Endothelial cell of umbilical vein (primary cell): ENCODE measurements around the gene CTNS. TPM values are rescaled to one million over a fixed set of nuclear protein-coding genes. Genes with fewer than 3 reads are reported as not detected.

ENCODE experiments used
- BruUV-seq: library from RNA; stranded (reverse); fragments of 400-500 nt; replicated peaks from 2 replicates; lab custom pipeline; 2021; lab: Mats Ljungman, UMichigan
- CTCF ChIA-PET: fragments of 300-600, 350-600 bp; sonication (Branson Sonifier 250); formaldehyde crosslinking; loops from one replicate; lab custom pipeline; 2021; ENCODE audit warnings: antibody characterized with exemption, inconsistent platforms; lab: Charles Lee
- POLR2A ChIA-PET: fragments of 300-600, 350-600 bp; sonication (Branson Sonifier 250); formaldehyde crosslinking; loops from one replicate; lab custom pipeline; 2021; ENCODE audit warnings: antibody characterized with exemption, inconsistent platforms; lab: Charles Lee
- DNase-seq: peaks from one replicate; pipeline ENCODE4 v3.0.0-alpha.2; 2011; ENCODE audit warnings: low read depth, low spot score
- FAIRE-seq: peaks from 2 replicates; lab custom pipeline; 2011; peaks lifted over from hg19 to GRCh38; lab: Jason Lieb, UNC
- H2AFZ ChIP-seq: 2 replicates; pipeline ENCODE4 v1.6.0; 2012; ENCODE audit warnings: low read depth, low read length, control low read depth, inconsistent platforms
- H3K27ac ChIP-seq: 2 replicates; pipeline ENCODE4 v1.5.1; 2011; ENCODE audit warnings: low read depth, mild to moderate bottlenecking, control low read depth, low read length, moderate library complexity; ENCODE audit not compliant: insufficient read depth
- H3K27me3 ChIP-seq, 2 experiments: 2 replicates each; pipeline versions ENCODE4 v1.6.0 to v1.6.1; 2011; ENCODE audit warnings: low read length in 2 of 2, mixed read lengths in 1 of 2; ENCODE audit not compliant: control insufficient read depth in 2 of 2, insufficient read depth in 2 of 2
- H3K36me3 ChIP-seq, 2 experiments: 2 replicates in 1 of 2; 3 replicates in 1 of 2; pipeline ENCODE4 v1.5.1; 2011; ENCODE audit warnings: low read length in 2 of 2, mild to moderate bottlenecking in 1 of 2, moderate library complexity in 1 of 2; ENCODE audit not compliant: control insufficient read depth in 2 of 2, insufficient read depth in 2 of 2; ENCODE audit errors: extremely low read depth in 1 of 2
- H3K4me1 ChIP-seq: 3 replicates; pipeline ENCODE4 v1.5.1; 2011; ENCODE audit warnings: mild to moderate bottlenecking, low read length; ENCODE audit not compliant: control insufficient read depth, insufficient read depth; ENCODE audit errors: extremely low read depth
- H3K4me2 ChIP-seq: 2 replicates; pipeline ENCODE4 v1.6.1; 2011; ENCODE audit warnings: low read length, control low read depth, mixed read lengths; ENCODE audit not compliant: insufficient read depth
- H3K4me3 ChIP-seq, 3 experiments: fragments of 200-600 bp in 1 of 3; sonication (generic), shearing (Covaris generic) in 1 of 3; replicated peaks in 1 of 3; 2 replicates each; pipeline ENCODE4 v1.5.1; 2011 to 2016; ENCODE audit warnings: control low read depth in 3 of 3, low read length in 3 of 3, mild to moderate bottlenecking in 2 of 3, inconsistent platforms in 1 of 3, low read depth in 1 of 3, moderate library complexity in 1 of 3; ENCODE audit not compliant: insufficient read depth in 1 of 3
- H3K79me2 ChIP-seq: 2 replicates; pipeline ENCODE4 v1.6.0; 2012; ENCODE audit warnings: low read length, inconsistent platforms; ENCODE audit not compliant: control insufficient read depth, insufficient read depth
- H3K9ac ChIP-seq: replicated peaks from 2 replicates; pipeline ENCODE3; 2011; ENCODE audit warnings: low read length, control low read depth; ENCODE audit not compliant: insufficient read depth; ENCODE audit errors: extremely low read depth
- H3K9me1 ChIP-seq: replicated peaks from 3 replicates; pipeline ENCODE4 v1.6.0; 2011; ENCODE audit warnings: mild to moderate bottlenecking, low read length; ENCODE audit not compliant: control insufficient read depth, insufficient read depth; ENCODE audit errors: extremely low read depth
- H3K9me3 ChIP-seq: replicated peaks from 2 replicates; pipeline ENCODE4 v1.5.1; 2012; ENCODE audit warnings: low read length, inconsistent platforms; ENCODE audit not compliant: control insufficient read depth, insufficient read depth
- H4K20me1 ChIP-seq: replicated peaks from 2 replicates; pipeline ENCODE3; 2011; ENCODE audit warnings: mild to moderate bottlenecking, low read length; ENCODE audit not compliant: control insufficient read depth, insufficient read depth; ENCODE audit errors: extremely low read depth
- EZH2 ChIP-seq: IDR thresholded peaks from 2 replicates; pipeline ENCODE4 v1.6.1; 2012; ENCODE audit warnings: borderline replicate concordance, low read depth, mild to moderate bottlenecking, moderate library complexity, low read length, inconsistent platforms; ENCODE audit not compliant: severe bottlenecking
- FOS ChIP-seq: IDR thresholded peaks from 2 replicates; pipeline ENCODE4 v1.6.1; 2011; ENCODE audit warnings: mild to moderate bottlenecking, low read length, moderate library complexity, borderline replicate concordance; ENCODE audit not compliant: insufficient read depth
- GATA2 ChIP-seq: IDR thresholded peaks from 2 replicates; pipeline ENCODE4 v1.7.0; 2011; ENCODE audit warnings: low read depth, mild to moderate bottlenecking, moderate library complexity, mixed read lengths, low read length; ENCODE audit not compliant: insufficient read length, insufficient read depth
- JUN ChIP-seq: IDR thresholded peaks from 2 replicates; pipeline ENCODE4 v1.6.1; 2011; ENCODE audit warnings: borderline replicate concordance, low read depth; ENCODE audit not compliant: insufficient read length, insufficient read depth
- MYC ChIP-seq: IDR thresholded peaks from one replicate; pipeline ENCODE4 v1.6.1; 2011; ENCODE audit warnings: mild to moderate bottlenecking, low read depth, low read length
- POLR2A ChIP-seq: IDR thresholded peaks from 2 replicates; pipeline ENCODE4 v1.6.1; 2012; ENCODE audit warnings: low read depth, mild to moderate bottlenecking, control low read depth, low read length
- POLR2AphosphoS5 ChIP-seq: IDR thresholded peaks from 2 replicates; pipeline ENCODE4 v1.6.1; 2012; ENCODE audit warnings: low read depth, mild to moderate bottlenecking, control low read depth, low read length, moderate library complexity; ENCODE audit not compliant: insufficient read depth
- dilution Hi-C: fragments of 300-500 bp; cut with MboI; formaldehyde crosslinking; loops from one replicate; pipeline ENCODE4 v1.15.0; 2019; ENCODE audit warnings: low sequenced_read_pairs; ENCODE audit not compliant: extremely low pct_ligation_motif_present
- intact Hi-C: fragments of 100-400 bp; cut with micrococcal nuclease; formaldehyde crosslinking; loops from one replicate; pipeline ENCODE4 v1.10.0; 2022
- polyA plus RNA-seq, 4 experiments: library from polyadenylated mRNA; depleted of rRNA in 3 of 4; stranded (reverse) in 3 of 4; unstranded in 1 of 4; fragments of >200 nt; gene quantifications; 2 replicates each; pipeline versions ENCODE4 v1.2.1 to v1.2.3, GENCODE V29; 2011 to 2012; ENCODE audit warnings: missing spikeins in 1 of 4
- total RNA-seq: library from RNA; stranded (reverse); gene quantifications from 2 replicates; pipeline ENCODE4 v1.2.3, GENCODE V29; 2021
- TF ChIP-seq, protein P1 (sequence below), 2 donors: IDR thresholded peaks; 1 replicate in 1 of 2; 2 replicates in 1 of 2; pipeline ENCODE4 v1.5.1; 2011; ENCODE audit warnings: low read length in 2 of 2, mild to moderate bottlenecking in 2 of 2, moderate library complexity in 2 of 2, control low read depth in 1 of 2, inconsistent platforms in 1 of 2, low read depth in 1 of 2; ENCODE audit not compliant: insufficient read depth in 1 of 2; ENCODE audit errors: extremely low read depth in 1 of 2
- TF ChIP-seq, protein P2 (sequence below): IDR thresholded peaks from 2 replicates; pipeline ENCODE4 v1.6.1; 2011; ENCODE audit not compliant: insufficient read depth, insufficient read length

The CTNS gene
- total and polyA plus RNA-seq, 2 donors (not counting 3 experiments of a cell fraction or from before 2014, with no cell fraction given): 17.9 to 25.9 TPM

DNA sequence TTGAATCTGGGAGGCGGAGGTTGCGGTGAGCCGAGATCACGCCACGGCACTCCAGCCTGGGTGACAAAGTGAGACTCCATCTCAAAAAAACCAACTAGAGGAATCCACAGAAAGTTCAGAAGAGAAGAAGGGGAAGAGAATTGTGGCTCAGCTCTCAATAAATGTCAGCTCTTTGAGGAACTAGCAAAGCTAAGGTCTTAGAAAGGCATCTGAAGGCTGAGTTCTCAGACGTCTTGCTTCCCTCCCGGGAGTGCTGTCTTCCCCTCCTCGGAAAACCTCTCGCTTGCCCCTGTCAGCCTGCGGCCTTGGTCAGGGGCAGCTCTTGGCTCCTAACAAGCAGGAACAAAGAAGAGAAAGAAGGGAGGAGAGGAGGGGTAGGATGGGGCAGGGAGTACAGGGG lies 5.8 kb upstream of the CTNS start:
- FAIRE-seq: no peak
- ChIA-PET CTCF (no interaction called here), POLR2A (no interaction called here)
- Histone ChIP-seq H3K9me3 (no peaks in the 10 kb centered on the region), H3K4me2 (no peak overlapping the region), H3K4me1 (peaks cover 6% of the 10 kb centered on the region), H3K9me1 (no peaks in the 10 kb centered on the region), H3K27me3 (no peaks in the 10 kb centered on the region), H3K27ac (no peak overlapping the region), H3K79me2 (peaks cover 14% of the 10 kb centered on the region), H3K4me3 (no peak overlapping the region), H3K9ac (no peak overlapping the region), H2AFZ (no peak overlapping the region), H3K36me3 (peaks cover 0 to 9% of the 10 kb centered on the region in 2 experiments), H4K20me1 (no peaks in the 10 kb centered on the region)
- intact Hi-C loops: no loop called here
- TF ChIP-seq FOS (no peak), EZH2 (no peak), POLR2A (no peak), JUN (no peak), MYC (no peak), POLR2AphosphoS5 (no peak), GATA2 (no peak)
- TF ChIP-seq, protein P1, sequence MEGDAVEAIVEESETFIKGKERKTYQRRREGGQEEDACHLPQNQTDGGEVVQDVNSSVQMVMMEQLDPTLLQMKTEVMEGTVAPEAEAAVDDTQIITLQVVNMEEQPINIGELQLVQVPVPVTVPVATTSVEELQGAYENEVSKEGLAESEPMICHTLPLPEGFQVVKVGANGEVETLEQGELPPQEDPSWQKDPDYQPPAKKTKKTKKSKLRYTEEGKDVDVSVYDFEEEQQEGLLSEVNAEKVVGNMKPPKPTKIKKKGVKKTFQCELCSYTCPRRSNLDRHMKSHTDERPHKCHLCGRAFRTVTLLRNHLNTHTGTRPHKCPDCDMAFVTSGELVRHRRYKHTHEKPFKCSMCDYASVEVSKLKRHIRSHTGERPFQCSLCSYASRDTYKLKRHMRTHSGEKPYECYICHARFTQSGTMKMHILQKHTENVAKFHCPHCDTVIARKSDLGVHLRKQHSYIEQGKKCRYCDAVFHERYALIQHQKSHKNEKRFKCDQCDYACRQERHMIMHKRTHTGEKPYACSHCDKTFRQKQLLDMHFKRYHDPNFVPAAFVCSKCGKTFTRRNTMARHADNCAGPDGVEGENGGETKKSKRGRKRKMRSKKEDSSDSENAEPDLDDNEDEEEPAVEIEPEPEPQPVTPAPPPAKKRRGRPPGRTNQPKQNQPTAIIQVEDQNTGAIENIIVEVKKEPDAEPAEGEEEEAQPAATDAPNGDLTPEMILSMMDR (IDR thresholded peaks at IDR 0.05; ENCODE audit: extremely low read depth in 1 of 2, insufficient read depth in 1 of 2, low read depth in 1 of 2, low read length in 2 of 2): no peak
- TF ChIP-seq, protein P2, sequence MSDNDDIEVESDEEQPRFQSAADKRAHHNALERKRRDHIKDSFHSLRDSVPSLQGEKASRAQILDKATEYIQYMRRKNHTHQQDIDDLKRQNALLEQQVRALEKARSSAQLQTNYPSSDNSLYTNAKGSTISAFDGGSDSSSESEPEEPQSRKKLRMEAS: no peak
- no TSS peak for BruUV-seq
- no peak for DNase-seq
- dilution Hi-C loops: no loop called here
